GM19463 (cell line): Measurements from ENCODE around the gene IL1RAPL1.

Experiments used
- ATAC-seq: cut with Tn5 transposase; IDR thresholded peaks from one replicate; pipeline ENCODE4 v1.9.1; 2021; ENCODE audit warnings: mild to moderate bottlenecking, moderate library complexity; ENCODE audit not compliant: unreplicated experiment

IL1RAPL1 gene

DNA sequence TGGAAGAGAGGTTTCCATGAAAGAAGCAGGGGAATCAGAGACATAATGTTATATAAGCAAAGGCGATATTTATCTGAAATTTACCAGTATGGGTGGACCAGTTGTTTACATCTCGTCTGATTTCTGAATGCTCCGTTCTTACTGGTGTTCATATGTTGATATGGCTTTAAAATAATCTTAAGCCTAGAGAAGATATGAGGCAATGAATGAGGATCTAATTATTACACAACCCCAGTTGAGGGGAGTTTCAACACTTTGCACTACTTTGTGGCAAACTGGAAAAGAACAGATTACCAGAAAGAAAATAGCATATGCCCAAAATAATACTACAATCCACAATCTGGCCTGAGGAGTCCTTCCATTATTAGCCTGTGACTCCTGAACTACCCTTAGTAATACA is 1364.8 kb downstream of the IL1RAPL1 start:
- no peak for ATAC-seq

DNA sequence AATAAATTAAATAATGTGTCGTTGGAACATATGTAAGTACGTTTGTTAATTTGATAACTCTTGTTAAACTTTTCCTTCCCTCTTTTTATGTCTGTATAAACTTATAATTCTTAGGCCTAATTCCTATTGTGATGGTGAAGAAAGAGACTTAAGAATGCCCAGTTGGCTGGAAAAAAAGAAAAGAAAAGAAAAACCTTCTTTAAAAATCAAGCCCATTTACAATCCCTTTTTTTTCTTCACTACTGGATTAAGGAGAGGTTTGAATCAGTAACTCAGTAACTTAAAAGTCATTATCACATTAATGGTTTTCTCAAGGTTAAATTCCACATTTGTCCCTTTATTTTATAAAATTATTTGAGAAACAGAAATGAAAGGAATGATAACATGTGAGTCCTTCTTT is 1374.8 kb downstream of the IL1RAPL1 start:
- no peak for ATAC-seq

DNA sequence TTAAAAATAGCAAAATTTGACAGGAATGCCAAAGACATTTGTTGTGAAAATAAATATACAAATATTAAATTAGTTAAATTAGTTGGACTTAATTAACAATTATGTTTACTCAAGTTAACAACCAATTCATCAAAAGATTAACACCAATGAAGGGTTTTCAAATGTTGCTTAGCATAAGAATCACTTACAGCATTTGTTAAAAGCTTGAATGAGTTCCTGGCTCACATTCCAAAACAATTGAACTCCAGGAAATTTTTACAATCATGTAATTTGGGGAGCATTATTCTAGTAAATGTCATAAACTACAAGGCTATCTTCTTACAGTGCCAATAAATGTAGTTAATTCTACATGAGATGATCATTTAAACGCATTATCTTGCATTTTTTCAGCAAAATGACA is 1378.4 kb downstream of the IL1RAPL1 start:
- no peak for ATAC-seq

DNA sequence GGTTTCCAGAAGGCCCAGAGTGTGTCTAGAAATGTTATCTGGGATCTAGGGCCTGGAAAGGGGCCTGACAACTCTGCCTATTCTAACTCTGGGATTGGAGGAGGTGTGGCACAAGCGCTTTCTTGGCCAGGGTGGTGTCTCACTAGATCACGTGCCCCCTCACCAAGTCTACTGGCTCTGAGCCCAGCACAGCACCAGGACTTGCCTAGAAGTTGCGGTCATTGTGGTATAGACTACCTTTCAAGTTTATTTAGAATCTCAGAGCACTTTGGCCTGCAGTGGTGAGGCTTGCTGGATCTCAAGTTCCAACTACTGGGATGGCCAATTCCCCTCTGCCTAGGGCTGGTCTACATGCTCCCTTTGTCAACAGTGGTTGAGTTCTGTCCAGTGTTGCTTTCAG is 1404.8 kb downstream of the IL1RAPL1 start:
- ATAC-seq, result no peak

DNA sequence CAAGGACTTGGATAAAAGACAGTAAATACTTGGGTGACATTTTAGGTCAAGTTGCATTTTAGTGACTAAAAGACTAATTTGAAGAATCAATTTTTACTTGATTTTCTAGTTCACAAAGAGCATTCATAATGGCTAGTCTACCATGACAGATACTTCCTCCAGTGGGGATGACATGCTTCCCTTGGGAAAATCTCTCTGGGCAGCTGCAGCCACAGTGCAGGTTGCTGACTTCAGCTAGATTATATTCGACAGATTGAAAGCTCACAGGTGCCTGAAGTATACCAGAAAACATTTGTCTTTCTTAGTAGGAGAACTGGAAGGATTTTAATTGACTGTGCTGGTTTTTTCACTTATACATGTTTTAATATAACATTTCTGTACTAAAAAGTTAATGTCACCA is 1418.6 kb downstream of the IL1RAPL1 start:
- ATAC-seq, result no peak
